Stomach smooth muscle (tissue), 2 donors: ENCODE results near the gene SRPK1.
"Not testable (repeated sequence)": the region's sequence is repeated elsewhere in the genome, so short reads cannot be mapped to it uniquely, and the experiment has no call there.

Experiments used
- H3K27ac ChIP-seq: one replicate; pipeline ENCODE4 v1.7.0; 2013; ENCODE audit warnings: mild to moderate bottlenecking, low read length, inconsistent platforms
- H3K27me3 ChIP-seq, 2 donors: one replicate each; pipeline ENCODE4 v1.7.0; 2013; ENCODE audit warnings: low read length in 2 of 2; ENCODE audit not compliant: insufficient read depth in 2 of 2, control insufficient read depth in 1 of 2
- H3K36me3 ChIP-seq, 2 donors: one replicate each; pipeline ENCODE4 v1.7.0; 2013; ENCODE audit warnings: low read length in 2 of 2; ENCODE audit not compliant: control insufficient read depth in 2 of 2, insufficient read depth in 2 of 2
- H3K4me1 ChIP-seq: one replicate; pipeline ENCODE4 v1.7.0; 2013; ENCODE audit warnings: low read length; ENCODE audit not compliant: control insufficient read depth, insufficient read depth
- H3K4me3 ChIP-seq, 2 donors: one replicate each; pipeline ENCODE4 v1.7.0; 2013; ENCODE audit warnings: low read length in 2 of 2
- H3K9ac ChIP-seq, 2 donors: one replicate each; pipeline ENCODE4 v1.7.0; 2013; ENCODE audit warnings: low read length in 2 of 2, mild to moderate bottlenecking in 1 of 2
- H3K9me3 ChIP-seq, 2 donors: one replicate each; pipeline ENCODE4 v1.7.0; 2013; ENCODE audit warnings: low read length in 2 of 2; ENCODE audit not compliant: control insufficient read depth in 2 of 2
- donor health status: healthy.
- donor health status: Pancreatic carcinoma.

Gene SRPK1

GRCh38 chr6:35931873-35932272, 11.0 kb upstream of the SRPK1 start:
- not testable (repeated sequence) for H3K36me3 ChIP-seq, H3K27me3 ChIP-seq, H3K4me1 ChIP-seq

GRCh38 chr6:35931120-35931561, 10.2 kb upstream of the SRPK1 start:
- no peaks in the 10 kb centered on the region for H3K36me3 ChIP-seq
- no peaks in the 10 kb centered on the region for H3K4me1 ChIP-seq
- no peaks in the 10 kb centered on the region for H3K9me3 ChIP-seq

More at GRCh38 chr6:35931873-35932272, 11.0 kb upstream of the SRPK1 start:
- not testable (repeated sequence) for H3K9me3 ChIP-seq, H3K9ac ChIP-seq, H3K4me3 ChIP-seq, H3K27ac ChIP-seq

GRCh38 chr6:35929601-35930000, 8.7 kb upstream of the SRPK1 start:
- Histone ChIP-seq H3K9ac (no peak overlapping the region), H3K27me3 (no peaks in the 10 kb centered on the region), H3K27ac (no peak overlapping the region), H3K4me1 (no peaks in the 10 kb centered on the region), H3K36me3 (no peaks in the 10 kb centered on the region), H3K4me3 (no peak overlapping the region), H3K9me3 (no peaks in the 10 kb centered on the region)

More at GRCh38 chr6:35931120-35931561, 10.2 kb upstream of the SRPK1 start:
- Histone ChIP-seq H3K4me3 (no peak overlapping the region), H3K9ac (no peak overlapping the region), H3K27ac (no peak overlapping the region), H3K27me3 (no peaks in the 10 kb centered on the region)

DNA sequence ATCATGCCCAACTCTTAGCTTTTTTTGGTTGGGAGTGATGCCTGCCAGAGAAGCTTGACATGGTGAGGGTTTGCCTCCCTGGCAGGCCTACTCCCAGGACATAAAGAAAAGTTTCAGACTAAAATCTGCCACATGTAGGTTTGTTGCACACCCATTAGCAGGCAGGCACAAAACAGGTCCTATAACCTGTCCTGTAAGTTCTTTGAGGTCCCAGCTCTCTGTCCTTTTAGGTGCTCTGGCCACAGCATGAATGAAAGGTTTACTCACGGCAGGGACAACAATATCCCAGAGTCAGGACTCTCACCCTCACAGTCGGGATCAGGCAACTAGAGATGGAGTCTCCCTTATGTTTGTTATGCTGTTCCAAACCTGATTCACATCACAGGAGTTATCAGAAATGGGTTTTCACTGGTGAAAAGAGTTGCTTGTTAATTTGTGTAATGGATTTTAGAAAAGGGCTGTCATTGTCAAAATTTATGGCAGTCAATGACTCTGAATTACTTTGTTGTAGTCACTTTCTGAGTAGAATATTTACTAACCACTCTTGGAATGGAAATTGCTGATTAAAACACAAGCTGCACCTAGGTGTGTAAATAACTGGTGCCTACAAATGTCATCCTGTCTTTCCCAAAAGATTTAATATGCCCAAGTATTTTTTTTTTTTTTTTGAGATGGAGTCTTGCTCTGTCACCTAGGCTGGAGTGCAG, 5.8 kb upstream of the SRPK1 start:
- H3K9ac ChIP-seq: no peak overlapping the region
- no peaks in the 10 kb centered on the region for H3K9me3 ChIP-seq
- no peak overlapping the region for H3K4me3 ChIP-seq
- H3K27ac ChIP-seq: no peak overlapping the region
- peaks cover 5% of the 10 kb centered on the region for H3K4me1 ChIP-seq
- no peaks in the 10 kb centered on the region for H3K27me3 ChIP-seq
- H3K36me3 ChIP-seq: no peaks in the 10 kb centered on the region

DNA sequence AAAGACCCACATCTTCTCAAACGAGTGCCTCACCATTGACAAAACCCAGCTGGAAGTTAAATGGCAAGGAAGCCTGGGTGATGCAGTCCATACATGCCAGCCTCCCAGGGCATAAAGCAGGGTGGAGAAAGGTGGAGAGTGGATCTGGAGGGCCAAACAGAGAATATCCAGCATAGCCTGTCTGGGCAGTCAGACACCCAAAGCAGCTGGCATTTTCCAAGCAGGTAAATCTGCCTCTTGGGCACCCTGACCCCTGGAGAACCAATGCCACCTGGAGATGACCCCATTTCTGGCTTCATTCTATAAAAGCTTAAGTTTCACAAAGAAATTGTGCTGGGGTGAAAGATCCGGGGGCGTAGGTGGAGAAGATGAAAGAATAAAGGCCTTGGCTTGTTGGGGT, 5.1 kb upstream of the SRPK1 start:
- Histone ChIP-seq H3K4me1 (peaks cover 5% of the 10 kb centered on the region), H3K9ac (no peak overlapping the region), H3K27ac (no peak overlapping the region), H3K27me3 (no peaks in the 10 kb centered on the region), H3K4me3 (no peak overlapping the region), H3K9me3 (no peaks in the 10 kb centered on the region), H3K36me3 (no peaks in the 10 kb centered on the region)

DNA sequence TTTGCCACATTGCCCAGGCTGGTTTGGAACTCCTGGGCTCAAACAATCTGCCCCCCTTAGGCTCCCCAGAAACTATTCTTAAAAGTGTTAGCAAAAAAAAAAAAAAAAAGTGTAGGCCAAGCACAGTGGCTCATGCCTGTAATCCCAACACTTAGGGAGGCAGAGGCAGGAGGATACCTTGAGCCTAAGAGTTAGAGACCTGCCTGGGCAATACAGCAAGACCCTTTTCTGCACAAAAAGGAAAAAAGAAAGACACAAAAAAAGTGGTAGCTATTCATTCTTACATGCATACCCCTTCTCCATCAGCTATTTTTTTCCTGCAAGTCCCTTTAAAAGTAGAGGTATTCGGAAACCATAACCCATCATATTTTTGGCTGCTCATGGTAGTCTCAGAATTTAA, 3.2 kb upstream of the SRPK1 start:
- H3K9me3 ChIP-seq: no peaks in the 10 kb centered on the region
- no peak overlapping the region for H3K9ac ChIP-seq
- H3K4me1 ChIP-seq: peaks cover 15% of the 10 kb centered on the region
- H3K4me3 ChIP-seq: no peak overlapping the region
- no peaks in the 10 kb centered on the region for H3K27me3 ChIP-seq
- no peak overlapping the region for H3K27ac ChIP-seq
- no peaks in the 10 kb centered on the region for H3K36me3 ChIP-seq

DNA sequence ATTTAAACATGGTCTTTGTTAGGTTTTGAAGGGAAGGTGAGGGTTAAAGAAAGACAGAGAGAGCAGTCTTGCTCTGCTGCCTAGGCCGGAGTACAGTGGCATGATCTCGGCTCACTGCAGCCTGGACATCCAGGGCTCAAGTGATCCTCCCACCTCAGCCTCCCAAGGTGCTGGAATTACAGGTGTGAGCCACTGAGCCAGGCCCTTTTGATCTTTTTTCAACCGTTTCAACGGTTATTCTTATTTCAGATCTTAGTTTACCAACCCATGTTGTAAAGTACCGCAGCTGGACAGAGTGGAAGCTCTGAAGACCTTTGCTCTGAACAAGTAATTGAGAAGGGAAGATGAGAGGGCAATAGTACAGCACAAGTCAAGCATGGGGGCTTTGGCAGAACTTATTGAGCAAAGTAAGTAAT, 1.2 kb upstream of the SRPK1 start:
- Histone ChIP-seq H3K9me3 (no peaks in the 10 kb centered on the region), H3K4me1 (peaks cover 16% of the 10 kb centered on the region), H3K36me3 (peaks cover 0 to under 1% of the 10 kb centered on the region in 2 donors), H3K27me3 (no peaks in the 10 kb centered on the region), H3K9ac (no peak overlapping the region), H3K27ac (no peak overlapping the region), H3K4me3 (no peak overlapping the region)

DNA sequence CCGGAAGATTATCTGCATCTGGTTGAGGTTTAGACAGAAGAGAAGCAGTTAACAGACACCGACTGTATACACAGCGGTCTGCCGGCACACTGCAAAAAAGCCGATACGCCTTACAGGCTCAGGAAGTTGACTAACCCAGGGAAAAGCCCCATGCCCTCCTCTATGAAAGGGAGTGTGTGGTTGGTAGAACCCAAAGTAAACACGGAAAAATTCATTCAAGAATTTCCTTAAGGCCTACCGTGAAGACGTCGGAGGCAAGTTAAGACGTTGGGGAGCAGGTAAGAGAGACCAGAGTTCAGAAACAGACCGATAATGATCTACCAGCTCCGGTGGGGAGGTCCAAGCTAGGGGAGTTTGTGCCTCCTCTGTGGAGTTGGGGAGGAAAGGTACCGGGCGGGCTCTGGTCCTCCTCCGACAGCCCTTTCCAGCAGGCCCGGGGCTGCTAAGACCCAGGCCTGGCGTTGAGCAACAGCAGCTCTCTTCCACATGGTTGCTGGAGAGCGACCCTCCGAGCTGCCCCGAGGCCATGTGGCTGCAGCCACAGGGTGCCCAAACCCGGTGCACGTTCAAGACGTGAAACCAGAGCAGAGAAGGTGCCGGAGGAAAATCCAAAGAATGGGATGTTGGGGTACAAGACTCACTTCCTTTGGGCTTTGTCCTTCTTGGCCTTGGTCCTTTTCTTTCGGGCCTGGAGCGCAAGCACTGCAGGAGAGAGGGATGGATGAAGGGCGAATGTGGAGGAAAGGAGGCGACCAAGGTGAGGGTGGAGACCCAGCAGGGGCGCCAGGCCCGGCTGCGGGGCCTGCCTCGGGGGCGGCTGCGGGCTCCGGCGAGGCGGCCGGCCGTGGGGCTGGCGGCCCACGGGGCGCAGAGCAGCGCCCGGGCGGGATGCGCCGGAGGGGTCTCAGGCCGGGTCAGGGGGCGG, 809 bp downstream of the SRPK1 start:
- no peaks in the 10 kb centered on the region for H3K9me3 ChIP-seq
- peak overlapping the region; percentile 86 to 87 for H3K4me3 ChIP-seq
- no peaks in the 10 kb centered on the region for H3K27me3 ChIP-seq
- H3K27ac ChIP-seq: no peak overlapping the region
- H3K4me1 ChIP-seq: peaks cover 16% of the 10 kb centered on the region
- peak overlapping the region; percentile 41 to 72 for H3K9ac ChIP-seq
- H3K36me3 ChIP-seq: peaks cover 0 to 2% of the 10 kb centered on the region in 2 donors

DNA sequence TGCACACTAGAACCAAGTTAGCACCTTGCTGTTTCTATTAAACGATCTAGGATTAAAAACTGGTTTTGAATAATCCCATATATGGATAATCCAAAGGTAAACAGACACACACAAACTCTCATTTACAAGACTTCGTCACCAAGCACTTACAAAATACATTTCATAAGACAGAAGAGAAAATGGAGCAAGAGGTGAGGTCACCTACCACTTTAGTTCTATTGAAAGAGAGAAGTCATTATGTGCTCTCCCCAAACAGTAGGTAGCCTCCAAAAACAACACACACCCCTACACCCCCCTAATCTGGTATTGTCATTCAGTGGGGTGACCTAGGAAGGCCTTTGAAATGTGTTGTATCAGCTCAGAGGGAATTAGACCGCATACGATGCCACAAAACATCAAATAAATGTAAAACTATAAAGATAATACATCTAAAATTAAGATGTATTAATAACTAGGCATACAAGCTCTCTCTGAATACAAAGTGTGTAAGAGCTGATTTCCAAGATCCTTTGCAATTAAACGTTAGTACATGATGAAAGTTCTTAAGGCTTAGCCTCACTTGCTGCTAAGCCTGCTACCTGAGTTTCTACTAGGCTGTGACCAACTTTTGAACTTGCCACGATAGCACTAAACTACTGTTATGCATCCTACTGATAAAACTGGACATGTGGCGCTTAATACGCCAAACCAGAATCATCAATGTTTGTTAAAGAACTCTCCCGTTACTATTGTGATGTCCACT, 1.6 kb downstream of the SRPK1 start:
- no peak overlapping the region for H3K27ac ChIP-seq
- H3K9ac ChIP-seq: peak overlapping the region; percentile 41 to 72

DNA sequence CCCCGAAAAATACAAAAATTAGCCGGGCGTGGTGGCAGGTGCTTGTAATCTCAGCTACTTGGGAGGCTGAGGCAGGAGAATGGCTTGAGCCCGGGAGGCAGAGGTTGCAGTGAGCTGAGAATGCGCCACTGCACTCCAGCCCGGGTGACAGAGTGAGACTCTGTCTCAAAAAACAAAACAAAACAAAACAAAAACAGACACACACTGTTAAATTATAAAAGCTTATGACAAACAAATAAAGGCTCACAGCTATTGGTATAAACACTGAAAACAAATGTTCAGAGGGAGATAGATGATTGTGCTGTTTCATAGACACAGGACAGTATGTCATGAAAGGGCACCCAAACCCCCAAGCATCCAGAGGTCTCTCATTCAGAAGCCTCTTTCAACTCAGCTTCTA, 4.0 kb downstream of the SRPK1 start:
- H3K27ac ChIP-seq, H3K9ac ChIP-seq, H3K36me3 ChIP-seq, H3K4me3 ChIP-seq, H3K27me3 ChIP-seq, H3K9me3 ChIP-seq: not testable (repeated sequence)
- H3K4me1 ChIP-seq: peaks cover 12% of the 10 kb centered on the region

More for the DNA sequence above, 1.6 kb downstream of the SRPK1 start:
- no peaks in the 10 kb centered on the region for H3K9me3 ChIP-seq
- peaks cover 0 to 2% of the 10 kb centered on the region in 2 donors for H3K36me3 ChIP-seq
- H3K4me3 ChIP-seq: peak overlapping the region; percentile 86 to 87
- no peaks in the 10 kb centered on the region for H3K27me3 ChIP-seq
- H3K4me1 ChIP-seq: peaks cover 16% of the 10 kb centered on the region
